ENCODE data around the gene SEC31A.

The SEC31A gene

GRCh38 chr4:82791179-82791578, 99.8 kb downstream of the SEC31A start:
- Histone ChIP-seq H3K4me3 (ENCODE audit: low read length) (no peak overlapping the region), H3K4me1 (ENCODE audit: low read length) (no peaks in the 10 kb centered on the region), H3K9ac (ENCODE audit: low read length) (no peak overlapping the region), H3K79me2 (ENCODE audit: low read length) (no peaks in the 10 kb centered on the region), H3K4me2 (ENCODE audit: low read depth, low read length) (no peak overlapping the region), H4K20me1 (ENCODE audit: insufficient read depth, low read length) (no peaks in the 10 kb centered on the region), H3F3A (ENCODE audit: insufficient read depth, low read length) (no peaks in the 10 kb centered on the region), H3K27me3 (replicated peaks; ENCODE audit: insufficient read depth, low read length) (no peaks in the 10 kb centered on the region), H3K9me3 (replicated peaks; ENCODE audit: insufficient read depth, low read length) (no peaks in the 10 kb centered on the region), H3K36me3 (replicated peaks; ENCODE audit: insufficient read depth, low read length) (no peaks in the 10 kb centered on the region), H2AFZ (ENCODE audit: low read length) (no peak overlapping the region), H3K9me2 (replicated peaks; ENCODE audit: insufficient read depth, low read length) (no peaks in the 10 kb centered on the region), H3K27ac (ENCODE audit: low read length) (no peak overlapping the region)
- no peak for DNase-seq
- TF ChIP-seq EZH2 (optimal IDR thresholded peaks at IDR 0.05; ENCODE audit: low read depth, low read length): no peak
- no peak for TF ChIP-seq EZH2phosphoT487 (IDR thresholded peaks at IDR 0.05; ENCODE audit: low read length)
- TF ChIP-seq CTCF (IDR thresholded peaks at IDR 0.05; ENCODE audit: low read length): no peak

GRCh38 chr4:82790060-82790660, 100.8 kb downstream of the SEC31A start:
- Histone ChIP-seq H3K4me2 (ENCODE audit: low read depth, low read length) (no peak overlapping the region), H3K36me3 (replicated peaks; ENCODE audit: insufficient read depth, low read length) (no peaks in the 10 kb centered on the region), H3K9ac (ENCODE audit: low read length) (no peak overlapping the region), H3K27ac (ENCODE audit: low read length) (no peak overlapping the region), H4K20me1 (ENCODE audit: insufficient read depth, low read length) (no peaks in the 10 kb centered on the region), H3K9me2 (replicated peaks; ENCODE audit: insufficient read depth, low read length) (no peaks in the 10 kb centered on the region), H3K27me3 (replicated peaks; ENCODE audit: insufficient read depth, low read length) (no peaks in the 10 kb centered on the region), H3K4me3 (ENCODE audit: low read length) (no peak overlapping the region), H3F3A (ENCODE audit: insufficient read depth, low read length) (no peaks in the 10 kb centered on the region), H3K4me1 (ENCODE audit: low read length) (no peaks in the 10 kb centered on the region), H2AFZ (ENCODE audit: low read length) (no peak overlapping the region), H3K79me2 (ENCODE audit: low read length) (no peaks in the 10 kb centered on the region), H3K9me3 (replicated peaks; ENCODE audit: insufficient read depth, low read length) (no peaks in the 10 kb centered on the region)
- TF ChIP-seq EZH2phosphoT487 (IDR thresholded peaks at IDR 0.05; ENCODE audit: low read length) (no peak), EZH2 (optimal IDR thresholded peaks at IDR 0.05; ENCODE audit: low read depth, low read length) (no peak), CTCF (IDR thresholded peaks at IDR 0.05; ENCODE audit: low read length) (no peak)
- no peak for DNase-seq

- no peak for DNase-seq
- no peaks in the 10 kb centered on the region for H3K9me3 ChIP-seq (replicated peaks; ENCODE audit: insufficient read depth, low read length)
- no peak overlapping the region for H3K27ac ChIP-seq (ENCODE audit: low read length)
- TF ChIP-seq CTCF (IDR thresholded peaks at IDR 0.05; ENCODE audit: low read length) (no peak), EZH2phosphoT487 (IDR thresholded peaks at IDR 0.05; ENCODE audit: low read length) (no peak), EZH2 (optimal IDR thresholded peaks at IDR 0.05; ENCODE audit: low read depth, low read length) (no peak)
- no peak overlapping the region for H3K9ac ChIP-seq (ENCODE audit: low read length)
- no peak overlapping the region for H2AFZ ChIP-seq (ENCODE audit: low read length)
- no peaks in the 10 kb centered on the region for H3K79me2 ChIP-seq (ENCODE audit: low read length)
- H3K4me3 ChIP-seq (ENCODE audit: low read length): no peak overlapping the region
- H3K27me3 ChIP-seq (replicated peaks; ENCODE audit: insufficient read depth, low read length): no peaks in the 10 kb centered on the region
- H3K36me3 ChIP-seq (replicated peaks; ENCODE audit: insufficient read depth, low read length): no peaks in the 10 kb centered on the region
- H3K4me1 ChIP-seq (ENCODE audit: low read length): no peaks in the 10 kb centered on the region
- no peak overlapping the region for H3K4me2 ChIP-seq (ENCODE audit: low read depth, low read length)
- no peaks in the 10 kb centered on the region for H3K9me2 ChIP-seq (replicated peaks; ENCODE audit: insufficient read depth, low read length)
- no peaks in the 10 kb centered on the region for H3F3A ChIP-seq (ENCODE audit: insufficient read depth, low read length)
- H4K20me1 ChIP-seq (ENCODE audit: insufficient read depth, low read length): no peaks in the 10 kb centered on the region
Measured at GRCh38 chr4:82789025-82789776, 101.8 kb downstream of the SEC31A start.
